ENCODE results near the gene PWP1. TPM values are rescaled to one million over a fixed set of nuclear protein-coding genes. Genes with fewer than 3 reads are reported as not detected.

The PWP1 gene
- total RNA-seq: 10 to 100 TPM; 47.2 to 84.9 (median 49.9) TPM

DNA sequence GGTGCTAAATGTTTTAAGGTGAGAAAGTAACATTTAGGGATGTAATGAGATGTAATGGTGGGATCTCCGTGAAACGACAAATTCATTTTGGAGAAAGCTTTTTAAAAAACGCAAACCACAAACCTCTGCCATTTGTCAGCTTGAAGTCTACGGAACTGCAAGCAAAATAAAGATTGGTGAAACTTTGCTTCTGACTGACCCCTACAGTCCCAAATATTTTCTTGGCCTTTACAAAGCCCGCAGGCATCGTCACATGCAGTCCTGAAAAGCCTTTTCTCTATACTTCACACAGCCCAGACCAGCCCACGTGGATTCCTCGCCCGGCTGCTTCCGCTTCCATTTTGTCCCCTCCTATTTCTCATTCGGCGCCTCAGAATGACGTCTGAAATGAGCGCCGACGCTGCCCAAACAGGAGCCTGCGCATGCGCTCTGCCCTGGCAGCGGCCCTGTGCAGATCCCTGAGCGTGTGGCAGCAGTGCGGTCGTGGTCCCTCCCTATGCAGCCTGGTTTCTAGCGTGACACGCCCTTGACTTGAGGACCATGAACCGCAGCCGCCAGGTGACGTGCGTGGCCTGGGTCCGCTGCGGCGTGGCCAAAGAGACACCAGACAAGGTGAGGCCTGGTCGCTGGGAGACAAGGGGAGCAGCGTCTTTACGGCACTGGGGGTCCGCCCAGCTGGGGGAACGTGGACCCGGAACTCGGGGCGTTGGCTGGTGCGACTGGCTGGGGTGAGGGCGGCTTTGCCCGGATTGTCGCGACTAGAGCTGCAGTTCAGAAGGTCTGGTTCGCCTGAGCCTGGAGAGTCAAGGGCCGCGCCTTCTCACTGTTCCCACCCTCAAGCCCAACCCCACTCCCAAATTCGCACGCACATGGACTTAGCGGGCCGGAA is at the start of gene PWP1:
Gene PWP1 (plus strand): TSS at position 440 of the 889 bp plus-strand sequence. CDS start 101 bp downstream, at position 541.
- WGBS, 2 donors: 0 to 1% methylated on average over 30 to 49 of the region's 51 CpGs
- peak; percentile 91 to 98 for DNase-seq (ENCODE audit: low spot score in 2 of 2)
- peak within 1 kb of the TSS; percentile 99 for H3K4me3 ChIP-seq (ENCODE audit: low read depth, poor library complexity, severe bottlenecking)
- intact Hi-C loops (cut with DNase I; ENCODE audit: low total_unique reads): loop anchor here (5.0 kb wide), 1 partner anchor 1658 kb away; no protein-coding TSS in a partner anchor
- TF ChIP-seq POLR2A (IDR thresholded peaks at IDR 0.05): no peak
- TF ChIP-seq CTCF (IDR thresholded peaks at IDR 0.05): no peak

DNA sequence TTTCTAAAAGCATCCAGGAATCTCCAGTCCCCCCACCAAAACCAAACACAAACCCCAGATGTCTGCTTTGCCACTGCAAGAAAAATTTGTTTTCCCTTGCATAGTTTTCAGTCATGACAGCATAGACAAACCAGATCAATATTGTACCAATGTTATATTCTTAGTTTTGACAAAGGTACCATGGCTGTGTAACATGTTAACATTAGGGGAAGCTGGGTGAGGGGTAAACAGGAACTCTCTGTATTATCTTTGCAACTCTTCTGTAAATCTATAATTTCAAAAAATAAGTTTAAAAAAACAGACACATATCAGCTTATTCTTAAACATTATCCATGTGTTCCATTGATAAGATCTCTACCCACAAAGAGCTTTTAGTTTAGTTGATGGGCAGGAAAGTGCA is 44.4 kb upstream of the PWP1 start:
- H3K4me3 ChIP-seq (ENCODE audit: low read depth, poor library complexity, severe bottlenecking): no peak overlapping the region
- intact Hi-C loops (cut with DNase I; ENCODE audit: low total_unique reads): no loop called here
- no peak for TF ChIP-seq POLR2A (IDR thresholded peaks at IDR 0.05)
- TF ChIP-seq CTCF (IDR thresholded peaks at IDR 0.05): no peak
- no peak for DNase-seq (ENCODE audit: low spot score in 2 of 2)

DNA sequence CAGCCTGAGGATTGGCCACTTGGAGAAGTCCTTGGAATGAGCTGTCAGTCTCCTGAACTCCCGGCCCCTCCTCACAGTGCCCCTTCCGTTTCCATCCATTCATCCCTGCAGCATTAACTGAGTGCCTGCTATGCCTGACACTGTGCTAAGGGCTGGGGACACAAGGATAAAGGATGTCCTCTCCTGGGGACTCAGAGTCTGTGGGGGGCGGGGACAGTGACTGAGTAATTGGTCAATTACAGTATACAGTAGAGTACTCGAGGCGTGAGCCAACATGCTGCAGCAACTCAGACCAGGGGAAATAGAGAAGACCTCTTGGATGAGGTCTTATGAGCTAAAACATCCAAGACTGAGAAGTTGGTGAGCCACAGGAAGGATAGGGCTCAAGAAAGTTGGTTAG is 43.4 kb upstream of the PWP1 start:
- intact Hi-C loops (cut with DNase I; ENCODE audit: low total_unique reads): no loop called here
- WGBS, 2 donors: 77 to 87% methylated on average over 5 of the region's 5 CpGs
- no peak overlapping the region for H3K4me3 ChIP-seq (ENCODE audit: low read depth, poor library complexity, severe bottlenecking)
- DNase-seq (ENCODE audit: low spot score in 2 of 2): no peak
- TF ChIP-seq POLR2A (IDR thresholded peaks at IDR 0.05): no peak
- TF ChIP-seq CTCF (IDR thresholded peaks at IDR 0.05): no peak

DNA sequence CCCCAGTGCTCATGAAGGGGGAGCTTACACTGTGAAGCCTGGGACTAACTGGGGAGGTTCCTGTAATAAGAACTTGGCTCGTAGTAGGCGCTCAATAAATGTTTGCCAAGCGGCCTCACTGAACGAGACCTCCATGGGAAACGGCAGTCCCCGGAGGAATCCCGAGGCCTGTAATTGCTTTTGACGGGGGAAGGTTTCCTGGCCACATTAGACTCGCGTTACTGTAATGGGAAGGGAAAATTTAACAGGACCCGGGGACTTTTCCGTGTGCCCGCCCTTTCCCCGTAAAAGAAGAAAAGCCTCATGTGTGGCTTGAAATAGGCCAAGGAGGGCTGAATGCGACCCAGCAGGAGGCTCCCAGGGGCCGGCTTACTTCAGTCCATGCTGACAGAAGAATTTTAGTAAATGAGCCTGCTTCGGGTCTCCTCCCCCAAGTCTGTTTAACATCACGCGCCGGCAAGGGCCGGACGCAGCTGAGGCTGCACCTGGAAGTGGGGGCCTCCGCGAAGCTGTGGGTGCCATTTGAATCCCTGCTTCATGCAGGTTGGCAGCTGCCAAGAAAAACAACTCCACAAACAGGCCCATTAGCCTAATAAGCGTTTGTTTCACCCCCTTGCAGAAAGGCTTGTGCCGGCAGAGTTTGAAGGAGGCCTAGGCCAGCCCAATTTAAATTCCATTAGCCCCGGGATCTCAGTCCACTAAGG is 39.8 kb upstream of the PWP1 start:
- WGBS, 2 donors: 68 to 78% methylated on average over 27 of the region's 27 CpGs
- no peak overlapping the region for H3K4me3 ChIP-seq (ENCODE audit: low read depth, poor library complexity, severe bottlenecking)
- TF ChIP-seq POLR2A (IDR thresholded peaks at IDR 0.05) (no peak), CTCF (IDR thresholded peaks at IDR 0.05) (no peak)
- no peak for DNase-seq (ENCODE audit: low spot score in 2 of 2)
- intact Hi-C loops (cut with DNase I; ENCODE audit: low total_unique reads): no loop called here

GRCh38 chr12:107646436-107646835 is 39.2 kb upstream of the PWP1 start:
- TF ChIP-seq POLR2A (IDR thresholded peaks at IDR 0.05) (no peak), CTCF (IDR thresholded peaks at IDR 0.05) (no peak)
- 93 to 97% methylated on average over 7 of the region's 7 CpGs for WGBS, 2 donors
- no peak overlapping the region for H3K4me3 ChIP-seq (ENCODE audit: low read depth, poor library complexity, severe bottlenecking)
- intact Hi-C loops (cut with DNase I; ENCODE audit: low total_unique reads): no loop called here
- no peak for DNase-seq (ENCODE audit: low spot score in 2 of 2)
